HFFc6 (cell line): ENCODE data around the gene HIVEP2. TPM values are rescaled to one million over a fixed set of nuclear protein-coding genes. Genes with fewer than 3 reads are reported as not detected.

Source experiments
- DNase-seq: peaks from one replicate; pipeline ENCODE4 v3.0.0-alpha.2; 2018
- H3K27ac Mint-ChIP-seq: 2 replicates; pipeline ENCODE4 v1.8.0; 2020; ENCODE audit warnings: mild to moderate bottlenecking, mixed read lengths
- H3K27me3 Mint-ChIP-seq: 2 replicates; pipeline ENCODE4 v1.8.0; 2021; ENCODE audit warnings: mild to moderate bottlenecking, moderate library complexity, mixed read lengths; ENCODE audit not compliant: insufficient read depth
- H3K36me3 Mint-ChIP-seq: 2 replicates; pipeline ENCODE4 v1.8.0; 2021; ENCODE audit warnings: low read depth, mixed read lengths
- H3K4me1 Mint-ChIP-seq: 2 replicates; pipeline ENCODE4 v1.8.0; 2020; ENCODE audit warnings: low read depth, mixed read lengths
- H3K4me3 Mint-ChIP-seq: 2 replicates; pipeline ENCODE4 v1.8.0; 2020; ENCODE audit warnings: mild to moderate bottlenecking, moderate library complexity, mixed read lengths
- H3K9me3 Mint-ChIP-seq: 2 replicates; pipeline ENCODE4 v1.8.0; 2020; ENCODE audit warnings: mild to moderate bottlenecking, mixed read lengths
- CTCF ChIP-seq: fragments of 200-600 bp; sonication (generic); IDR thresholded peaks from 2 replicates; pipeline ENCODE4 v1.5.0; 2021; ENCODE audit warnings: antibody characterized with exemption, mild to moderate bottlenecking
- total RNA-seq, 6 experiments: library from RNA; stranded (reverse); fragmentation: NEBNext Ultra II Directional; extraction: Animal tissue kit (Norgen Biotek cat#: 25700); gene quantifications; 2 replicates in 1 of 6; 3 replicates in 5 of 6; pipeline ENCODE4 v1.2.3, GENCODE V29; 2021

HIVEP2 gene
- total RNA-seq, 6 experiments from 2014 or later, result 14.0 to 19.5 (median 17.1) TPM

GRCh38 chr6:142756215-142756630, 188.8 kb downstream of the HIVEP2 start:
- DNase-seq, result peak; percentile 93
- peaks cover 59% of the 10 kb centered on the region for H3K4me1 Mint-ChIP-seq

GRCh38 chr6:142753196-142753595, 191.8 kb downstream of the HIVEP2 start:
- H3K9me3 Mint-ChIP-seq, result no peaks in the 10 kb centered on the region
- H3K27me3 Mint-ChIP-seq, result no peaks in the 10 kb centered on the region; the same call in 1 of the 2 replicates

More at GRCh38 chr6:142756215-142756630, 188.8 kb downstream of the HIVEP2 start:
- H3K9me3 Mint-ChIP-seq, result no peaks in the 10 kb centered on the region
- peak overlapping the region; percentile 71 for H3K27ac Mint-ChIP-seq
- TF ChIP-seq CTCF, result peak; percentile 55
- peak overlapping the region; percentile 4; the same call in 1 of the 2 replicates for H3K4me3 Mint-ChIP-seq
- no peaks in the 10 kb centered on the region for H3K27me3 Mint-ChIP-seq
- peaks cover 60% of the 10 kb centered on the region for H3K36me3 Mint-ChIP-seq

GRCh38 chr6:142752348-142752747, 192.6 kb downstream of the HIVEP2 start:
- TF ChIP-seq CTCF, result no peak
- no peak for DNase-seq
- peaks cover 24% of the 10 kb centered on the region for H3K4me1 Mint-ChIP-seq

More at GRCh38 chr6:142753196-142753595, 191.8 kb downstream of the HIVEP2 start:
- Mint-ChIP-seq H3K27ac (no peak overlapping the region), H3K4me3 (no peak overlapping the region), H3K4me1 (peaks cover 32% of the 10 kb centered on the region), H3K36me3 (peaks cover 35% of the 10 kb centered on the region)
- no peak for TF ChIP-seq CTCF
- no peak for DNase-seq

GRCh38 chr6:142751452-142751851, 193.5 kb downstream of the HIVEP2 start:
- Mint-ChIP-seq H3K4me1 (peaks cover 15% of the 10 kb centered on the region), H3K4me3 (no peak overlapping the region), H3K27ac (no peak overlapping the region), H3K27me3 (no peaks in the 10 kb centered on the region; the same call in 1 of the 2 replicates), H3K36me3 (peaks cover 26% of the 10 kb centered on the region), H3K9me3 (no peaks in the 10 kb centered on the region)
- no peak for DNase-seq
- no peak for TF ChIP-seq CTCF

More at GRCh38 chr6:142752348-142752747, 192.6 kb downstream of the HIVEP2 start:
- Mint-ChIP-seq H3K36me3 (peaks cover 26% of the 10 kb centered on the region), H3K27ac (no peak overlapping the region), H3K9me3 (no peaks in the 10 kb centered on the region), H3K4me3 (no peak overlapping the region), H3K27me3 (no peaks in the 10 kb centered on the region; the same call in 1 of the 2 replicates)

- Mint-ChIP-seq H3K27ac (no peak overlapping the region), H3K9me3 (no peaks in the 10 kb centered on the region), H3K4me1 (peaks cover 10% of the 10 kb centered on the region), H3K27me3 (no peaks in the 10 kb centered on the region; the same call in 1 of the 2 replicates), H3K4me3 (no peak overlapping the region), H3K36me3 (peaks cover 26% of the 10 kb centered on the region)
- TF ChIP-seq CTCF, result no peak
- DNase-seq, result no peak
Observed at GRCh38 chr6:142750998-142751397, 194.0 kb downstream of the HIVEP2 start.
